HepG2 (cell line): ENCODE results near the gene IGFLR1. TPM values are rescaled to one million over a fixed set of nuclear protein-coding genes. Genes with fewer than 3 reads are reported as not detected.
"Not testable (repeated sequence)": the region's sequence is repeated elsewhere in the genome, so short reads cannot be mapped to it uniquely, and the experiment has no call there.

Experiments used
- ATAC-seq: fragments of 200-7000 bp; cut with Tn5 transposase; 3 replicates; pipeline ENCODE4 v1.9.1; 2020; ENCODE audit warnings: mild to moderate bottlenecking, moderate library complexity
- BruUV-seq: library from RNA; stranded (reverse); fragments of 400-500 nt; replicated peaks from 2 replicates; lab custom pipeline; 2021; lab: Mats Ljungman, UMichigan
- CTCF ChIA-PET: fragments of 300-600 bp; formaldehyde crosslinking; extraction: SDS; loops from one replicate; lab custom pipeline; 2021; ENCODE audit warnings: low total read pairs, inconsistent platforms, low intra/inter-chr PET ratio; lab: Yijun Ruan, JAX
- POLR2A ChIA-PET: fragments of 350-600 bp; sonication (Branson Sonifier 250); formaldehyde crosslinking; loops from one replicate; lab custom pipeline; 2020; ENCODE audit warnings: antibody characterized with exemption, inconsistent platforms; lab: Yijun Ruan, JAX
- DNase-seq: peaks from one replicate; pipeline ENCODE4 v3.0.0-alpha.2; 2015; ENCODE audit warnings: low spot score
- FAIRE-seq: peaks from 3 replicates; lab custom pipeline; 2011; peaks lifted over from hg19 to GRCh38; lab: Jason Lieb, UNC
- H2AFZ ChIP-seq: one replicate; pipeline ENCODE4 v1.6.1; 2011; ENCODE audit warnings: low read length, inconsistent platforms
- H3K27ac ChIP-seq: fragments of 300-600 bp; 3 replicates; pipeline ENCODE4 v1.8.0; 2011; ENCODE audit warnings: mixed run types, mild to moderate bottlenecking, mixed read lengths, low read length, inconsistent platforms; ENCODE audit not compliant: insufficient read depth; ENCODE audit errors: extremely low read length
- H3K27me3 ChIP-seq, 2 experiments: fragments of 200-600 bp in 1 of 2; 2 replicates in 1 of 2; 3 replicates in 1 of 2; pipeline versions ENCODE4 v1.6.0 to v1.8.0; 2011; ENCODE audit warnings: low read length in 2 of 2, mild to moderate bottlenecking in 2 of 2, moderate library complexity in 2 of 2, inconsistent platforms in 1 of 2; ENCODE audit not compliant: insufficient read depth in 2 of 2, control insufficient read depth in 1 of 2
- H3K36me3 ChIP-seq, 2 experiments: fragments of 200-600 bp in 1 of 2; replicated peaks in 1 of 2; 2 replicates in 1 of 2; 3 replicates in 1 of 2; pipeline versions ENCODE4 v1.5.1 to v1.8.0; 2011; ENCODE audit warnings: low read length in 2 of 2, inconsistent platforms in 1 of 2; ENCODE audit not compliant: insufficient read depth in 2 of 2, control insufficient read depth in 1 of 2
- H3K4me1 ChIP-seq: 2 replicates; pipeline ENCODE4 v1.5.1; 2012; ENCODE audit warnings: low read length, inconsistent platforms; ENCODE audit not compliant: insufficient read depth
- H3K4me2 ChIP-seq: 2 replicates; pipeline ENCODE4 v1.6.0; 2011; ENCODE audit warnings: low read depth, low read length, inconsistent platforms
- H3K4me3 ChIP-seq, 3 experiments: fragments of 200-600 bp in 1 of 3; sonication (generic), shearing (Covaris generic) in 1 of 3; replicated peaks in 1 of 3; 2 replicates each; pipeline ENCODE4 v1.5.1; 2011 to 2016; ENCODE audit warnings: low read length in 3 of 3, inconsistent platforms in 2 of 3, low read depth in 2 of 3, mild to moderate bottlenecking in 2 of 3, control low read depth in 1 of 3, mixed read lengths in 1 of 3; ENCODE audit not compliant: insufficient read depth in 1 of 3
- H3K79me2 ChIP-seq: one replicate; pipeline ENCODE4 v1.6.1; 2011; ENCODE audit warnings: low read length, inconsistent platforms; ENCODE audit not compliant: insufficient read depth
- H3K9ac ChIP-seq: 2 replicates; pipeline ENCODE4 v1.6.0; 2011; ENCODE audit warnings: mild to moderate bottlenecking, low read depth, low read length, inconsistent platforms; ENCODE audit not compliant: insufficient read depth
- H3K9me3 ChIP-seq: 2 replicates; pipeline ENCODE4 v1.5.1; 2012; ENCODE audit warnings: mild to moderate bottlenecking, low read length
- H4K20me1 ChIP-seq: 2 replicates; pipeline ENCODE4 v1.6.0; 2011; ENCODE audit warnings: inconsistent platforms, mild to moderate bottlenecking, low read length, moderate library complexity; ENCODE audit not compliant: insufficient read depth
- ARID4A ChIP-seq: sonication (generic); formaldehyde crosslinking; IDR thresholded peaks from 2 replicates; pipeline ENCODE4 v1.5.0; 2020; ENCODE audit warnings: mild to moderate bottlenecking, missing genetic modification reagents, borderline replicate concordance
- EEA1 ChIP-seq: sonication (generic); formaldehyde crosslinking; IDR thresholded peaks from 2 replicates; pipeline ENCODE4 v1.5.1; 2020; ENCODE audit warnings: mild to moderate bottlenecking, missing genetic modification reagents, borderline replicate concordance
- GATA4 ChIP-seq: sonication (generic); IDR thresholded peaks from 2 replicates; pipeline ENCODE4 v1.6.1; 2016; ENCODE audit warnings: antibody characterized with exemption, low read depth, borderline replicate concordance
- NCOA2 ChIP-seq: sonication (generic); formaldehyde crosslinking; IDR thresholded peaks from 2 replicates; pipeline ENCODE4 v1.8.0; 2022; ENCODE audit warnings: inconsistent platforms
- SALL1 ChIP-seq: sonication (generic); formaldehyde crosslinking; IDR thresholded peaks from 2 replicates; pipeline ENCODE4 v1.8.0; 2022; ENCODE audit warnings: mild to moderate bottlenecking, missing genetic modification reagents
- SETDB1 ChIP-seq: sonication (generic); formaldehyde crosslinking; IDR thresholded peaks from 2 replicates; pipeline ENCODE4 v1.5.1; 2020; ENCODE audit warnings: missing genetic modification reagents, mild to moderate bottlenecking, borderline replicate concordance
- TEAD2 ChIP-seq: sonication (generic); formaldehyde crosslinking; IDR thresholded peaks from 2 replicates; pipeline ENCODE4 v1.9.0; 2021; ENCODE audit warnings: missing genetic modification reagents
- ZBTB3 ChIP-seq: sonication (generic); formaldehyde crosslinking; IDR thresholded peaks from 2 replicates; pipeline ENCODE4 v1.4.0; 2020; ENCODE audit warnings: low read depth, mild to moderate bottlenecking, moderate library complexity, missing genetic modification reagents, borderline replicate concordance
- ZNF256 ChIP-seq: sonication (generic); formaldehyde crosslinking; conservative IDR thresholded peaks from 2 replicates; pipeline ENCODE4 v1.4.0; 2020; ENCODE audit warnings: missing genetic modification reagents
- ZNF331 ChIP-seq: sonication (generic); formaldehyde crosslinking; IDR thresholded peaks from 2 replicates; pipeline ENCODE4 v1.4.0; 2020; ENCODE audit warnings: missing genetic modification reagents
- WGBS: methylation state at CpG from one replicate; pipeline ENCODE4 v1.1.6; 2017; ENCODE audit warnings: low lambda C conversion rate; 5-methylcytosine and 5-hydroxymethylcytosine counted together
- in situ Hi-C: cut with HindIII; loops from 2 replicates; pipeline ENCODE4 v1.10.0; 2017; ENCODE audit warnings: low pct_unique_long_range_greater_than_20kb; ENCODE audit not compliant: extremely low pct_ligation_motif_present
- intact Hi-C: fragments of 100-400 bp; cut with micrococcal nuclease; formaldehyde crosslinking; loops from one replicate; pipeline ENCODE4 v1.10.0; 2022; ENCODE audit not compliant: unreplicated experiment
- polyA plus RNA-seq, 8 experiments: library from polyadenylated mRNA; depleted of rRNA in 3 of 8; stranded (reverse) in 7 of 8; unstranded in 1 of 8; fragments of >200 nt; fragmentation: Illumina TruSeq in 4 of 8; extraction: Trizol in 4 of 8; gene quantifications; 2 replicates each; pipeline versions ENCODE4 v1.2.1 to v1.2.3, GENCODE V29; 2011 to 2016; ENCODE audit warnings: low read depth in 4 of 8, missing spikeins in 1 of 8, mixed read lengths in 1 of 8; ENCODE audit not compliant: insufficient read depth in 1 of 8
- total RNA-seq, 5 experiments: library from RNA; depleted of rRNA; stranded (reverse); fragments of >200 nt; fragmentation: Illumina TruSeq; extraction: Trizol; gene quantifications; 2 replicates each; pipeline ENCODE4 v1.2.3, GENCODE V29; 2016; ENCODE audit warnings: low read depth in 1 of 5

IGFLR1 gene
- total and polyA plus RNA-seq, 2 of the 13 experiments (the other 11 are each of a cell fraction or from before 2014, with no cell fraction given): 5.4 to 8.9 TPM

DNA sequence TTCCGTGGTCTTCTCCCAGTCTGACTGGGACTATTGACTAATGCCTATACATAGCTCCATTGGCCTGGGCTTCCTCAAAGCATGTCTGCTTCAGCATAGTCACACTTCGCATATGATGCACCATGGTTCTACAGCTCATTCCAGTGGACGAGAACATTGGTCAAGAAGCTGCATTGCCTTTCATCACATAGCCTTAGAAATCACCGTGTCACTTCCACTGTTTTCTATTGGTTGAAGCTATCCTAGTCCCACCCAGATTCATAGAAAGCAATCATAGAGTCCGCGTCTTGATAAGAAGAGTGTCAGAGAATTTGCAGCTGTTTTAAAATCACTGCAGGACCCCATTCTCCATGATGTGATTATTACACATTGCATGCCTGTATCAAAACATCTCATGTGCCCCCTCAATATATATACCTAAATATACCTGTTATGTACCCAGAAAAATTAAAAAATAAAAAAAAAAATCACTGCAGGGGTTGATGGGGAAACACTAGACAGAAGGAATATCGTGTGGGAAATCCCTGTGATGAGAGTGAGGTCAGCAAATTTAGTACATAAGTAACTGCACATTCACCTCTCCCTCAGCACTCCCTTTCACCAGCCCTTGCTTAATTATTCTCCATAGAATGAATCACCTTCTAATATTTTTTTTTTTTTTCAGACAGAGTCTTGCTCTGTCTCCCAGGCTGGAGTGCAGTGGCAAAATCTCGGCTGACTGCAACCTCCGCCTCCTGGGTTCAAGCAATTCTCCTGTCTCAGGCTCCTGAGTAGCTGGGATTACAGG is 31.0 kb upstream of the IGFLR1 start:
- Histone ChIP-seq H3K79me2 (no peaks in the 10 kb centered on the region), H2AFZ (no peak overlapping the region), H3K9ac (no peak overlapping the region), H3K36me3 (no peaks in the 10 kb centered on the region; a peak in 1 of 5 replicates), H3K4me1 (peaks cover 41% of the 10 kb centered on the region), H3K27me3 (no peaks in the 10 kb centered on the region)
- FAIRE-seq: no peak
- intact Hi-C loops: no loop called here
- POLR2A ChIA-PET: no interaction called here
- TF ChIP-seq ZNF256 (CRISPR knock-in tag) (no peak), TEAD2 (CRISPR knock-in tag) (no peak), EEA1 (CRISPR knock-in tag) (no peak), NCOA2 (CRISPR knock-in tag) (no peak), SALL1 (CRISPR knock-in tag) (no peak), ARID4A (CRISPR knock-in tag) (no peak), ZBTB3 (CRISPR knock-in tag) (no peak), SETDB1 (CRISPR knock-in tag) (no peak), GATA4 (no peak), ZNF331 (no peak)
- TF ChIP-seq, all 625 proteins: peak for 0
- Histone ChIP-seq H3K9me3 (no peaks in the 10 kb centered on the region), H3K27ac (no peak overlapping the region), H4K20me1 (no peaks in the 10 kb centered on the region), H3K4me2 (no peak overlapping the region), H3K4me3 (no peak overlapping the region)
- ATAC-seq (no peak), DNase-seq (no peak)
- in situ Hi-C loops: no loop called here
- CTCF ChIA-PET: no interaction called here
- no TSS peak for BruUV-seq
- 74% methylated on average over 9 of the region's 9 CpGs for WGBS

GRCh38 chr19:35772362-35772761 is 30.1 kb upstream of the IGFLR1 start:
- H3K27me3 ChIP-seq, H3K9me3 ChIP-seq, BruUV-seq, H3K79me2 ChIP-seq, H3K4me2 ChIP-seq, H3K9ac ChIP-seq, H3K4me3 ChIP-seq, H3K36me3 ChIP-seq, CTCF ChIA-PET, POLR2A ChIA-PET, in situ Hi-C loops, intact Hi-C loops, FAIRE-seq, H4K20me1 ChIP-seq, H3K27ac ChIP-seq, ATAC-seq, DNase-seq, H2AFZ ChIP-seq: not testable (repeated sequence)
- H3K4me1 ChIP-seq: peaks cover 41% of the 10 kb centered on the region
- 97% methylated on average over 5 of the region's 5 CpGs for WGBS
